ENCODE measurements around the gene STXBP5. TPM values are rescaled to one million over a fixed set of nuclear protein-coding genes. Genes with fewer than 3 reads are reported as not detected.

STXBP5 gene
- total and polyA plus RNA-seq, 9 of the 15 experiments (the other 6 are each of a cell fraction or from before 2014, with no cell fraction given) = 23.3 to 172 (median 71.5) TPM

- TF ChIP-seq MYBL2 (IDR thresholded peaks at IDR 0.05; ENCODE audit: low read depth) (peak; percentile 32; the same call in 1 of the 2 replicates), MYBL2 (CRISPR knock-in tag; IDR thresholded peaks at IDR 0.05; ENCODE audit: borderline replicate concordance) (no peak), RBM39 (optimal IDR thresholded peaks at IDR 0.05; ENCODE audit: low read depth, low read length) (no peak), YY1 (IDR thresholded peaks at IDR 0.05; ENCODE audit: borderline replicate concordance in 1 of 3, control insufficient read depth in 1 of 3, extremely low read depth in 1 of 3, insufficient read depth in 3 of 3, insufficient read length in 1 of 3, insufficient replicate concordance in 2 of 3, low read depth in 1 of 3, low read length in 2 of 3) (no peak), MED1 (CRISPR knock-in tag; IDR thresholded peaks at IDR 0.05; ENCODE audit: borderline replicate concordance) (no peak), SIN3A (IDR thresholded peaks at IDR 0.05; ENCODE audit: borderline replicate concordance in 2 of 2, control insufficient read depth in 1 of 2, low read depth in 2 of 2, low read length in 2 of 2) (peak in 1 of 2 experiments; percentile 84; a peak in 2 of 4 replicates), SREBF2 (CRISPR knock-in tag; IDR thresholded peaks at IDR 0.05) (no peak), ZNF75A (CRISPR knock-in tag; IDR thresholded peaks at IDR 0.05) (no peak), CCAR2 (IDR thresholded peaks at IDR 0.05; ENCODE audit: low read depth, low read length) (no peak), CBX5 (IDR thresholded peaks at IDR 0.05; ENCODE audit: borderline replicate concordance, low read depth) (0 out of 2 replicates have a peak, but pooled peaks have one; percentile 8), NR3C1 (CRISPR knock-in tag; IDR thresholded peaks at IDR 0.05) (no peak), U2AF1 (optimal IDR thresholded peaks at IDR 0.05; ENCODE audit: low read depth, low read length) (no peak), NR2F6 (CRISPR knock-in tag; IDR thresholded peaks at IDR 0.05) (no peak), ZNF140 (CRISPR knock-in tag; IDR thresholded peaks at IDR 0.05) (no peak), SUPT5H (IDR thresholded peaks at IDR 0.05) (peak; percentile 99), ZNF77 (CRISPR knock-in tag; IDR thresholded peaks at IDR 0.05) (no peak), TRIM25 (IDR thresholded peaks at IDR 0.05; ENCODE audit: borderline replicate concordance) (no peak), CBX1 (IDR thresholded peaks at IDR 0.05; ENCODE audit: low read depth) (no peak; the same call in none of the 2 replicates), PYGO2 (tag; IDR thresholded peaks at IDR 0.05) (peak; percentile 41; the same call in 1 of the 2 replicates), MAFF (IDR thresholded peaks at IDR 0.05; ENCODE audit: low read length) (no peak)
Measured at GRCh38 chr6:147202516-147203310, 1.5 kb upstream of the STXBP5 start (continued).

Data from K562 (cell line).